ENCODE measurements around the gene ZNF688.

DNA sequence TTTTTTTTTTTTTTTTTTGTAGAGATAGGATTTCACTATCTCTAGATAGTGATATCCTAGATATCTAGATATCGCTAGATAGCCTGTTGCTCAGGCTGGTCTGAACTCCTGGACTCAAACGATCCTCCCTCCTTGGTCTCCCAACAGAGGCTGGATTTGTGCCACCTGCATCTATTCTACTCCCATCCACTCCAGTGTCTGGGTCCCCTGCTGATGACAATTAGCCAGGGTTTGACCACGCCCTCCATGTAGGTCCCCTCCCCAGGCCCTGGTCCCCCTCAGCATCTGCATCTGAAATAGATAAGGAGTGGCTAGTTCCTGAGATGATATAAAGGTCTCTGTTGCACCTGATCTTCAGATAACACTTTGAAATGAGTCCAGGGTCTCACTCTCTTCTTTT is 2.2 kb downstream of the ZNF688 start:
- TF ChIP-seq, protein P1, sequence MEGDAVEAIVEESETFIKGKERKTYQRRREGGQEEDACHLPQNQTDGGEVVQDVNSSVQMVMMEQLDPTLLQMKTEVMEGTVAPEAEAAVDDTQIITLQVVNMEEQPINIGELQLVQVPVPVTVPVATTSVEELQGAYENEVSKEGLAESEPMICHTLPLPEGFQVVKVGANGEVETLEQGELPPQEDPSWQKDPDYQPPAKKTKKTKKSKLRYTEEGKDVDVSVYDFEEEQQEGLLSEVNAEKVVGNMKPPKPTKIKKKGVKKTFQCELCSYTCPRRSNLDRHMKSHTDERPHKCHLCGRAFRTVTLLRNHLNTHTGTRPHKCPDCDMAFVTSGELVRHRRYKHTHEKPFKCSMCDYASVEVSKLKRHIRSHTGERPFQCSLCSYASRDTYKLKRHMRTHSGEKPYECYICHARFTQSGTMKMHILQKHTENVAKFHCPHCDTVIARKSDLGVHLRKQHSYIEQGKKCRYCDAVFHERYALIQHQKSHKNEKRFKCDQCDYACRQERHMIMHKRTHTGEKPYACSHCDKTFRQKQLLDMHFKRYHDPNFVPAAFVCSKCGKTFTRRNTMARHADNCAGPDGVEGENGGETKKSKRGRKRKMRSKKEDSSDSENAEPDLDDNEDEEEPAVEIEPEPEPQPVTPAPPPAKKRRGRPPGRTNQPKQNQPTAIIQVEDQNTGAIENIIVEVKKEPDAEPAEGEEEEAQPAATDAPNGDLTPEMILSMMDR (conservative IDR thresholded peaks at IDR 0.05; ENCODE audit: low read depth, low read length) = no peak
- TF ChIP-seq EZH2phosphoT487 (IDR thresholded peaks at IDR 0.05; ENCODE audit: borderline replicate concordance, low read length) (no peak), EZH2 (IDR thresholded peaks at IDR 0.05; ENCODE audit: low read length, unreplicated experiment) (no peak)
